Measurements from ENCODE around the gene TRIM69. TPM values are rescaled to one million over a fixed set of nuclear protein-coding genes. Genes with fewer than 3 reads are reported as not detected.

The TRIM69 gene
- total RNA-seq, 1 donor from 2014 or later = 37.2 TPM

- H3K27ac Mint-ChIP-seq (ENCODE audit: unreplicated experiment) = no peak overlapping the region
Measured at GRCh38 chr15:44775953-44776352, 39.6 kb downstream of the TRIM69 start.

GRCh38 chr15:44779761-44780160, 43.4 kb downstream of the TRIM69 start:
- Histone ChIP-seq H2AFZ (ENCODE audit: low read depth, low read length) (no peak overlapping the region), H3K27me3 (ENCODE audit: insufficient read depth, low read length) (no peaks in the 10 kb centered on the region), H4K20me1 (ENCODE audit: insufficient read depth, low read length) (no peaks in the 10 kb centered on the region), H3K4me2 (ENCODE audit: low read length) (no peak overlapping the region), H3K27ac (ENCODE audit: low read depth, low read length) (no peak overlapping the region), H3K9ac (ENCODE audit: low read length) (no peak overlapping the region), H3K79me2 (ENCODE audit: insufficient read depth, low read length) (no peaks in the 10 kb centered on the region), H3K4me3 (ENCODE audit: insufficient read depth, low read depth, low read length) (no peak overlapping the region), H3K36me3 (ENCODE audit: insufficient read depth, low read length) (no peaks in the 10 kb centered on the region), H3K4me1 (ENCODE audit: insufficient read depth, low read length) (peaks cover 6% of the 10 kb centered on the region), H3K9me3 (ENCODE audit: insufficient read depth, low read depth, low read length) (no peaks in the 10 kb centered on the region)
- peaks cover 10% of the 10 kb centered on the region for H3K4me1 Mint-ChIP-seq (ENCODE audit: low read depth, unreplicated experiment)
- H3K27ac Mint-ChIP-seq (ENCODE audit: unreplicated experiment) = no peak overlapping the region
- no peak overlapping the region for H3K4me3 Mint-ChIP-seq (ENCODE audit: unreplicated experiment)
- no peaks in the 10 kb centered on the region for H3K9me3 Mint-ChIP-seq (ENCODE audit: unreplicated experiment)
- FAIRE-seq (no peak), DNase-seq (ENCODE audit: low read depth) (no peak)
- H3K27me3 Mint-ChIP-seq (ENCODE audit: low read depth, unreplicated experiment) = no peaks in the 10 kb centered on the region
- TF ChIP-seq EZH2 (IDR thresholded peaks at IDR 0.05; ENCODE audit: insufficient read depth, low read length) (no peak), CTCF (IDR thresholded peaks at IDR 0.05; ENCODE audit: insufficient read depth, low read depth, low read length) (no peak)
- H3K36me3 Mint-ChIP-seq (ENCODE audit: low read depth, unreplicated experiment) = no peaks in the 10 kb centered on the region

More at GRCh38 chr15:44775953-44776352, 39.6 kb downstream of the TRIM69 start:
- no peaks in the 10 kb centered on the region for H3K79me2 ChIP-seq (ENCODE audit: insufficient read depth, low read length)
- H3K9ac ChIP-seq (ENCODE audit: low read length) = no peak overlapping the region
- H3K27ac ChIP-seq (ENCODE audit: low read depth, low read length) = no peak overlapping the region
- H3K9me3 ChIP-seq (ENCODE audit: insufficient read depth, low read depth, low read length) = no peaks in the 10 kb centered on the region
- H3K27me3 ChIP-seq (ENCODE audit: insufficient read depth, low read length) = no peaks in the 10 kb centered on the region
- DNase-seq (ENCODE audit: low read depth) = no peak
- Mint-ChIP-seq H3K27me3 (ENCODE audit: low read depth, unreplicated experiment) (no peaks in the 10 kb centered on the region), H3K9me3 (ENCODE audit: unreplicated experiment) (peaks cover 13% of the 10 kb centered on the region), H3K36me3 (ENCODE audit: low read depth, unreplicated experiment) (peaks cover 3% of the 10 kb centered on the region), H3K4me1 (ENCODE audit: low read depth, unreplicated experiment) (no peaks in the 10 kb centered on the region), H3K4me3 (ENCODE audit: unreplicated experiment) (no peak overlapping the region)
- no peak for TF ChIP-seq EZH2 (IDR thresholded peaks at IDR 0.05; ENCODE audit: insufficient read depth, low read length)
- no peak for TF ChIP-seq CTCF (IDR thresholded peaks at IDR 0.05; ENCODE audit: insufficient read depth, low read depth, low read length)
- no peak overlapping the region for H3K4me3 ChIP-seq (ENCODE audit: insufficient read depth, low read depth, low read length)
- no peaks in the 10 kb centered on the region for H4K20me1 ChIP-seq (ENCODE audit: insufficient read depth, low read length)
- H3K4me1 ChIP-seq (ENCODE audit: insufficient read depth, low read length) = no peaks in the 10 kb centered on the region
- H2AFZ ChIP-seq (ENCODE audit: low read depth, low read length) = no peak overlapping the region
- no peaks in the 10 kb centered on the region for H3K36me3 ChIP-seq (ENCODE audit: insufficient read depth, low read length)
- no peak for FAIRE-seq
- no peak overlapping the region for H3K4me2 ChIP-seq (ENCODE audit: low read length)

- H3K9ac ChIP-seq (ENCODE audit: low read length) = no peak overlapping the region
- no peak overlapping the region for H3K27ac ChIP-seq (ENCODE audit: low read depth, low read length)
- H3K4me3 ChIP-seq (ENCODE audit: insufficient read depth, low read depth, low read length) = no peak overlapping the region
- no peaks in the 10 kb centered on the region for H3K27me3 ChIP-seq (ENCODE audit: insufficient read depth, low read length)
- no peaks in the 10 kb centered on the region for H3K79me2 ChIP-seq (ENCODE audit: insufficient read depth, low read length)
- no peak overlapping the region for H3K4me2 ChIP-seq (ENCODE audit: low read length)
- no peaks in the 10 kb centered on the region for H4K20me1 ChIP-seq (ENCODE audit: insufficient read depth, low read length)
- DNase-seq (ENCODE audit: low read depth) (no peak), FAIRE-seq (no peak)
- Mint-ChIP-seq H3K36me3 (ENCODE audit: low read depth, unreplicated experiment) (no peaks in the 10 kb centered on the region), H3K27me3 (ENCODE audit: low read depth, unreplicated experiment) (no peaks in the 10 kb centered on the region), H3K27ac (ENCODE audit: unreplicated experiment) (no peak overlapping the region), H3K4me1 (ENCODE audit: low read depth, unreplicated experiment) (peaks cover 10% of the 10 kb centered on the region), H3K4me3 (ENCODE audit: unreplicated experiment) (no peak overlapping the region), H3K9me3 (ENCODE audit: unreplicated experiment) (no peaks in the 10 kb centered on the region)
- H3K36me3 ChIP-seq (ENCODE audit: insufficient read depth, low read length) = no peaks in the 10 kb centered on the region
- no peaks in the 10 kb centered on the region for H3K9me3 ChIP-seq (ENCODE audit: insufficient read depth, low read depth, low read length)
- peaks cover 6% of the 10 kb centered on the region for H3K4me1 ChIP-seq (ENCODE audit: insufficient read depth, low read length)
- no peak overlapping the region for H2AFZ ChIP-seq (ENCODE audit: low read depth, low read length)
- TF ChIP-seq CTCF (IDR thresholded peaks at IDR 0.05; ENCODE audit: insufficient read depth, low read depth, low read length) (no peak), EZH2 (IDR thresholded peaks at IDR 0.05; ENCODE audit: insufficient read depth, low read length) (no peak)
Measured at GRCh38 chr15:44780608-44781007, 44.3 kb downstream of the TRIM69 start.

All from astrocyte (in vitro differentiated cells and primary cell).